Left renal cortex interstitium (tissue), 4 donors: ENCODE measurements around the gene ZNF446. TPM values are rescaled to one million over a fixed set of nuclear protein-coding genes. Genes with fewer than 3 reads are reported as not detected.
"Not testable (repeated sequence)": the region's sequence is repeated elsewhere in the genome, so short reads cannot be mapped to it uniquely, and the experiment has no call there.

ENCODE experiments used
- DNase-seq, 4 donors: peaks; one replicate each; pipeline ENCODE4 v3.0.0-alpha.2; 2013; ENCODE audit warnings: low read depth in 4 of 4, low spot score in 2 of 4, missing footprints in 1 of 4
- polyA plus RNA-seq, 4 donors: library from polyadenylated mRNA; unstranded; fragments of 120-200 nt; gene quantifications; one replicate each; pipeline ENCODE4 v1.2.1, GENCODE V29; 2013; ENCODE audit not compliant: insufficient read length in 4 of 4

ZNF446 gene
- polyA plus RNA-seq, 4 donors: 12.4 to 24.5 (median 17.9) TPM

- no peak for DNase-seq
These were observed 22.3 kb downstream of the ZNF446 start for GRCh38 chr19:58498316-58499020.

- peak; percentile 74 to 96 (median 94) for DNase-seq
These were observed 23.1 kb downstream of the ZNF446 start for GRCh38 chr19:58499021-58499927.

GRCh38 chr19:58500242-58500641 lies 24.1 kb downstream of the ZNF446 start:
- no peak for DNase-seq

- not testable (repeated sequence) for DNase-seq
These were observed 31.6 kb downstream of the ZNF446 start for GRCh38 chr19:58507602-58508223.

GRCh38 chr19:58509731-58510083 lies 33.6 kb downstream of the ZNF446 start:
- DNase-seq: no peak

GRCh38 chr19:58510084-58510862 lies 34.1 kb downstream of the ZNF446 start:
- DNase-seq: no peak

- DNase-seq: no peak
These were observed 35.4 kb downstream of the ZNF446 start, which contains the start of gene SLC27A5 for GRCh38 chr19:58511353-58512208. TSS of gene SLC27A5 (minus strand) at chr19:58511992. CDS start at chr19:58511955, 37 bp downstream.

GRCh38 chr19:58513213-58513693 lies 37.1 kb downstream of the ZNF446 start:
- no peak for DNase-seq

GRCh38 chr19:58513694-58514563 lies 37.8 kb downstream of the ZNF446 start:
- peak in 3 of 4 donors; percentile 68 to 73 (median 72) for DNase-seq

GRCh38 chr19:58514564-58515022 lies 38.4 kb downstream of the ZNF446 start:
- DNase-seq: no peak

GRCh38 chr19:58515259-58515658 lies 39.1 kb downstream of the ZNF446 start:
- no peak for DNase-seq

GRCh38 chr19:58516246-58516836 lies 40.2 kb downstream of the ZNF446 start:
- no peak for DNase-seq

- DNase-seq: no peak
These were observed 41.0 kb downstream of the ZNF446 start for GRCh38 chr19:58516964-58517833.

GRCh38 chr19:58518256-58519086 lies 42.3 kb downstream of the ZNF446 start:
- DNase-seq: no peak

GRCh38 chr19:58519087-58519354 lies 42.9 kb downstream of the ZNF446 start:
- DNase-seq: peak; percentile 55 to 63 (median 60)
